Effector memory CD8-positive, alpha-beta T cell (primary cell): ENCODE measurements around the gene FEM1C.

Experiments used
- ATAC-seq: fragments of 150-1000 bp; cut with Tn5 transposase; replicated peaks from 2 replicates; pipeline ENCODE4 v1.10.0; 2021; ENCODE audit warnings: mild to moderate bottlenecking, moderate library complexity
- DNase-seq, 3 experiments: peaks; one replicate each; pipeline ENCODE4 v3.0.0; 2021
- H3K27ac Mint-ChIP-seq, 2 donors: one replicate each; pipeline ENCODE4 v1.8.0; 2022; ENCODE audit warnings: mild to moderate bottlenecking in 2 of 2, mixed read lengths in 2 of 2, moderate library complexity in 2 of 2
- H3K27me3 Mint-ChIP-seq, 2 donors: one replicate each; pipeline ENCODE4 v1.8.0; 2022; ENCODE audit warnings: mixed read lengths in 2 of 2
- H3K36me3 Mint-ChIP-seq: one replicate; pipeline ENCODE4 v1.8.0; 2022; ENCODE audit warnings: mild to moderate bottlenecking, moderate library complexity, mixed read lengths; ENCODE audit not compliant: insufficient read depth
- H3K4me1 Mint-ChIP-seq, 2 donors: one replicate each; pipeline ENCODE4 v1.8.0; 2022; ENCODE audit warnings: low read depth in 2 of 2, mixed read lengths in 2 of 2
- H3K4me3 Mint-ChIP-seq, 2 donors: one replicate each; pipeline ENCODE4 v1.8.0; 2022; ENCODE audit warnings: mild to moderate bottlenecking in 2 of 2, mixed read lengths in 2 of 2, moderate library complexity in 2 of 2
- H3K9me3 Mint-ChIP-seq, 2 donors: one replicate each; pipeline ENCODE4 v1.8.0; 2022; ENCODE audit warnings: mixed read lengths in 2 of 2

The FEM1C gene

GRCh38 chr5:115575167-115576070, 30.8 kb upstream of the FEM1C start:
- DNase-seq (no peak), ATAC-seq (no peak)
- Mint-ChIP-seq H3K36me3 (no peaks in the 10 kb centered on the region), H3K27ac (no peak overlapping the region), H3K4me1 (peaks cover 2 to 4% of the 10 kb centered on the region in 2 donors), H3K9me3 (no peaks in the 10 kb centered on the region), H3K27me3 (no peaks in the 10 kb centered on the region), H3K4me3 (no peak overlapping the region)

GRCh38 chr5:115573133-115573532, 28.6 kb upstream of the FEM1C start:
- Mint-ChIP-seq H3K36me3 (no peaks in the 10 kb centered on the region), H3K4me3 (no peak overlapping the region), H3K4me1 (peaks cover 2 to 4% of the 10 kb centered on the region in 2 donors), H3K27ac (no peak overlapping the region), H3K9me3 (no peaks in the 10 kb centered on the region), H3K27me3 (no peaks in the 10 kb centered on the region)
- ATAC-seq = no peak
- no peak for DNase-seq

GRCh38 chr5:115571441-115571878, 26.9 kb upstream of the FEM1C start:
- Mint-ChIP-seq H3K36me3 (no peaks in the 10 kb centered on the region), H3K4me1 (peaks cover 2 to 4% of the 10 kb centered on the region in 2 donors), H3K27me3 (no peaks in the 10 kb centered on the region), H3K27ac (no peak overlapping the region), H3K9me3 (no peaks in the 10 kb centered on the region), H3K4me3 (no peak overlapping the region)
- ATAC-seq (no peak), DNase-seq (no peak)

- Mint-ChIP-seq H3K27ac (no peak overlapping the region), H3K4me1 (no peaks in the 10 kb centered on the region), H3K4me3 (no peak overlapping the region), H3K27me3 (peaks cover 0 to 4% of the 10 kb centered on the region in 2 donors), H3K9me3 (no peaks in the 10 kb centered on the region), H3K36me3 (no peaks in the 10 kb centered on the region)
- no peak for ATAC-seq
- no peak for DNase-seq
These were observed 24.1 kb upstream of the FEM1C start for GRCh38 chr5:115568668-115569067.

- H3K4me1 Mint-ChIP-seq = no peaks in the 10 kb centered on the region
- H3K4me3 Mint-ChIP-seq = no peak overlapping the region
- DNase-seq = no peak
- no peak overlapping the region for H3K27ac Mint-ChIP-seq
- H3K27me3 Mint-ChIP-seq = peaks cover 11 to 19% of the 10 kb centered on the region in 2 donors
- no peaks in the 10 kb centered on the region for H3K36me3 Mint-ChIP-seq
- ATAC-seq = no peak
- H3K9me3 Mint-ChIP-seq = no peaks in the 10 kb centered on the region
These were observed 20.7 kb upstream of the FEM1C start for GRCh38 chr5:115565233-115565632.

- Mint-ChIP-seq H3K27me3 (peaks cover 11 to 19% of the 10 kb centered on the region in 2 donors), H3K4me3 (no peak overlapping the region), H3K36me3 (no peaks in the 10 kb centered on the region), H3K9me3 (no peaks in the 10 kb centered on the region), H3K4me1 (no peaks in the 10 kb centered on the region), H3K27ac (no peak overlapping the region)
- ATAC-seq (no peak), DNase-seq (no peak)
These were observed 16.6 kb upstream of the FEM1C start for GRCh38 chr5:115561176-115561575.

GRCh38 chr5:115559524-115559923, 14.9 kb upstream of the FEM1C start:
- H3K36me3 Mint-ChIP-seq = no peaks in the 10 kb centered on the region
- H3K9me3 Mint-ChIP-seq = no peaks in the 10 kb centered on the region
- no peak for DNase-seq
- no peak for ATAC-seq
- peaks cover 11 to 19% of the 10 kb centered on the region in 2 donors for H3K27me3 Mint-ChIP-seq
- H3K4me3 Mint-ChIP-seq = no peak overlapping the region
- H3K4me1 Mint-ChIP-seq = no peaks in the 10 kb centered on the region
- no peak overlapping the region for H3K27ac Mint-ChIP-seq

GRCh38 chr5:115558388-115558956, 13.9 kb upstream of the FEM1C start:
- Mint-ChIP-seq H3K27me3 (peaks cover 11 to 13% of the 10 kb centered on the region in 2 donors), H3K36me3 (no peaks in the 10 kb centered on the region), H3K9me3 (no peaks in the 10 kb centered on the region), H3K4me1 (no peaks in the 10 kb centered on the region), H3K4me3 (no peak overlapping the region), H3K27ac (no peak overlapping the region)
- no peak for ATAC-seq
- DNase-seq = no peak

GRCh38 chr5:115557667-115558387, 13.3 kb upstream of the FEM1C start:
- H3K4me3 Mint-ChIP-seq = no peak overlapping the region
- H3K27me3 Mint-ChIP-seq = peaks cover 6 to 17% of the 10 kb centered on the region in 2 donors
- H3K9me3 Mint-ChIP-seq = no peaks in the 10 kb centered on the region
- H3K27ac Mint-ChIP-seq = no peak overlapping the region
- no peak for DNase-seq
- ATAC-seq = no peak
- no peaks in the 10 kb centered on the region for H3K36me3 Mint-ChIP-seq
- H3K4me1 Mint-ChIP-seq = no peaks in the 10 kb centered on the region

- DNase-seq (no peak), ATAC-seq (no peak)
- Mint-ChIP-seq H3K27ac (no peak overlapping the region), H3K27me3 (peaks cover 11 to 27% of the 10 kb centered on the region in 2 donors), H3K36me3 (no peaks in the 10 kb centered on the region), H3K4me3 (no peak overlapping the region), H3K4me1 (no peaks in the 10 kb centered on the region), H3K9me3 (no peaks in the 10 kb centered on the region)
These were observed 11.7 kb upstream of the FEM1C start for GRCh38 chr5:115556276-115556675.

- Mint-ChIP-seq H3K9me3 (no peaks in the 10 kb centered on the region), H3K4me1 (no peaks in the 10 kb centered on the region), H3K27me3 (peaks cover 7 to 23% of the 10 kb centered on the region in 2 donors), H3K4me3 (no peak overlapping the region), H3K36me3 (no peaks in the 10 kb centered on the region), H3K27ac (no peak overlapping the region)
- ATAC-seq = no peak
- no peak for DNase-seq
These were observed 10.6 kb upstream of the FEM1C start for GRCh38 chr5:115555084-115555633.

GRCh38 chr5:115553082-115553481, 8.5 kb upstream of the FEM1C start:
- no peak for ATAC-seq
- no peak overlapping the region for H3K4me3 Mint-ChIP-seq
- no peak for DNase-seq

GRCh38 chr5:115551415-115551814, 6.8 kb upstream of the FEM1C start:
- Mint-ChIP-seq H3K9me3 (no peaks in the 10 kb centered on the region), H3K4me1 (no peaks in the 10 kb centered on the region)
- no peak for DNase-seq

More at GRCh38 chr5:115553082-115553481, 8.5 kb upstream of the FEM1C start:
- Mint-ChIP-seq H3K9me3 (no peaks in the 10 kb centered on the region), H3K27me3 (peaks cover 7 to 23% of the 10 kb centered on the region in 2 donors), H3K36me3 (no peaks in the 10 kb centered on the region), H3K27ac (no peak overlapping the region), H3K4me1 (no peaks in the 10 kb centered on the region)

More at GRCh38 chr5:115551415-115551814, 6.8 kb upstream of the FEM1C start:
- H3K4me3 Mint-ChIP-seq = no peak overlapping the region
- peaks cover 3% of the 10 kb centered on the region for H3K36me3 Mint-ChIP-seq
- peak; percentile 48 for ATAC-seq
- no peak overlapping the region for H3K27ac Mint-ChIP-seq
- H3K27me3 Mint-ChIP-seq = peaks cover 7 to 23% of the 10 kb centered on the region in 2 donors
